Measurements from ENCODE around the gene SCP2D1.
A peak's percentile ranks its signal among the peaks of the same experiment; 100 is the strongest.
"Not testable (repeated sequence)": the region's sequence is repeated elsewhere in the genome, so short reads cannot be mapped to it uniquely, and the experiment has no call there.

SCP2D1 gene

GRCh38 chr20:18813483-18813882 lies at the start of gene SCP2D1:
SCP2D1 (plus strand) TSS chr20:18813783; CDS start chr20:18813816, 33 bp downstream.
- no peak for DNase-seq (ENCODE audit: low read depth)

- DNase-seq (ENCODE audit: low read depth) = no peak
Observed at GRCh38 chr20:18767676-18768075, 45.9 kb upstream of the SCP2D1 start.

DNA sequence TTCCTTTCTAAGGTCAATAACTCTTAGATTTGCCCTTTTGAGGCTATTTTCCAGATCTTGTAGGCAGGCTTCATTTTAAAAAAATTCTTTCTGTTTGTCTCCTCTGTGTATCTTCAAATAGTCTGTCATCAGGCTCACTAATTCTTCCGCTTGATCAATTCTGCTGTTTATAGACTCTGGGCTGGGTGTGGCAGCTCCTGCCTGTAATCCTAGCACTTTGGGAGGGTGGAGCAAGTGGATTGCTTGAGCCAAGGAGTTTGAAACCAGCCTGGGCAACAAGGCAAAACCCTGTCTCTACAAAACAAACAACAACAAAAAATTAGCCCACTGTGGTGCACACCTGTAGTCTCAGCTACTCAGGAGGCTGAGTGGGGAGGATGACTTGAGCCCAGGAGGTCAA lies 40.0 kb upstream of the SCP2D1 start:
- no peak for DNase-seq (ENCODE audit: low read depth)

GRCh38 chr20:18774207-18774606 lies 39.4 kb upstream of the SCP2D1 start:
- DNase-seq (ENCODE audit: low read depth) = no peak

GRCh38 chr20:18775633-18776032 lies 38.0 kb upstream of the SCP2D1 start:
- DNase-seq (ENCODE audit: low read depth) = no peak

GRCh38 chr20:18778690-18779392 lies 34.7 kb upstream of the SCP2D1 start:
- no peak for DNase-seq (ENCODE audit: low read depth)

- no peak for DNase-seq (ENCODE audit: low read depth)
Observed at GRCh38 chr20:18780385-18781130, 33.0 kb upstream of the SCP2D1 start.

GRCh38 chr20:18781509-18781908 lies 32.1 kb upstream of the SCP2D1 start:
- DNase-seq (ENCODE audit: low read depth) = no peak

DNA sequence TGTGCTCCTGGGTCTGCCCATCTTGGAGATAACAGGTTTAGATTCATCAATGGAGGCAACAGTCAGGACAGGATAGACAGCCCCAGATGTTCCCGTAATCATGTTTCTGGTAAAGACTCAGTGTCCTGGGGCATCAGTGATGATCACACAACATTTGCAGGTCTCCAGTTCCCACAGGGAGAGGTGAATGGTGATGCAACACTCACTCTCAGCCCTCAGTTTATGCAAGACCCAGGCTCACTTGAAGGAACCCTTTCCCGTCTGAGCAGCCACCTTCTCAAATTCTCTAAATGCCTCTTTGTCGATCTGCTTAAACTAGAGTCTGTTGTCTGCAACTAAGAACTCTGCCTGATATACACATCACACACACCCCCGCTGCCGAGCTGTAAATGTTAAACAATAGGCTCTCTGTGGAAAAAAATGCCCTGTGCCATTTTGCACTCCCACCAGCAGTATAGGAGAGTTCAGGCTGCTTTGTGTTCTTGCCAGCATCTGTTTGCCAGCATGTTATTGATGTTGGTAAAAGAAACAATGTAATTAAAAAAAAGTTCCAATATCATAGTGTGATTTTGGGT lies 30.1 kb upstream of the SCP2D1 start:
- DNase-seq (ENCODE audit: low read depth) = no peak

- DNase-seq (ENCODE audit: low read depth) = not testable (repeated sequence)
Observed at GRCh38 chr20:18787046-18787445, 26.5 kb upstream of the SCP2D1 start.

GRCh38 chr20:18788021-18788420 lies 25.6 kb upstream of the SCP2D1 start:
- no peak for DNase-seq (ENCODE audit: low read depth)

GRCh38 chr20:18790787-18791186 lies 22.8 kb upstream of the SCP2D1 start:
- no peak for DNase-seq (ENCODE audit: low read depth)

- DNase-seq (ENCODE audit: low read depth) = peak; percentile 83
Observed at GRCh38 chr20:18793625-18794427, 19.8 kb upstream of the SCP2D1 start.

DNA sequence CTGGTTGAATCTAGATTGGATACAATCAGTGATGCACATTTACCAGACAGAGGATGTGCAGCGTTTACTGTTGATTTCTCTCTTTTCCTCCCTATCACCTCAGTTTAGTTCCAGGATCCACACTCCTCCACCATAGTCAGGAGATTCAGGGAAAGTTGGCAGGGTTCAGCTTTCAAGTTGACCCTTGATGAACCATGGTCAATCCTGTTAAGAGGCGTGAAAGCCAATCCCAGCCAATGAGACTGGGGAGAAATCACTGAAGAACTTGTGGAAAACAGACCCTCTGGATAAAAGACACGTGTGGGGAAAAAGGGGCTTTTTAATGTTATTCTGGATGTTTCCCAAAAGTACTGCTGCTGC lies 19.2 kb upstream of the SCP2D1 start:
- no peak for DNase-seq (ENCODE audit: low read depth)

DNA sequence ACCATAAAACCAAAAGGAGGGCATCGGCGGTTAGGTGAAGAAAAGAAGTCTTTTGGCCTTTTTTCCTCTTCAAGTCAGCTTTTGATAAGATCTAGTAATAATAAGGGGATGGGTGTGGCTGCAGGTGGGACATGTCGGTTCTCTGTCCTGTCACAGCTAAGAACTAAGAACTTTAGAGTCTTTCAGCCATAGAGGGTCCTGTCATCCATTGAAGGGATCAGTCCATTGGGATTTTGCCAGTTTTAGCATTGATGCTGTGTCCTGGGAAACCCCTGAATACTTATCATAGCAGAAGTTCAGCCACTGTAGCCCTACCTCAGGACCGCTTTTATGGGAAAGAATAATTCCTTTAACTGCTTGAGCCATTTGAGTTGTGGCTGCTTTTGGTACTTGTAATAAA lies 18.2 kb upstream of the SCP2D1 start:
- DNase-seq (ENCODE audit: low read depth) = no peak

DNA sequence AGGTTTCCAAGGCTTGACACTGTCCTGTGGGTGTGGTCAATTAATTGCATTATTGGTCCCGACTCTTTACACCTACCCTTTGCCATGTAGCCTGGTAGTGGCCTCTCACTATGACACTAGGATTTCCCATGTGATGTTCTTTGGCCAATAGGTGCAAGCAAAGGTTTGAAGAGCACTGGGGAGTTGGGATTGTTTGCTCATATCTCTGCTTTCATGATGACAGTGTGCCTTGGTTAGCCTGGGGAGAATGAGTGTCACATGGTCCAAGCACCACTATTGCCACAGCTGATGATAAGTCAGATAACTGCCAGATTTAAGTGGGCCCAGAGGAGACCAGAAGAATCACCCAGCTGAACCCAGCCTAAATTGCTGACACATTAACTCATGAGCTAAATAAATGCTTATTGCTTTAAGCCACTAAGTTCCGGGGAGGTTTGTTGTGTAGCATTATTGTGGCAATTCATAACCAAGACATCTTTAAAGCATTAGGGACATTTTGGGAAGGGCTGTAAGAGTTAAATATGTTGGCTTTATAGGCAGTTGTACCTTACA lies 17.2 kb upstream of the SCP2D1 start:
- no peak for DNase-seq (ENCODE audit: low read depth)

DNA sequence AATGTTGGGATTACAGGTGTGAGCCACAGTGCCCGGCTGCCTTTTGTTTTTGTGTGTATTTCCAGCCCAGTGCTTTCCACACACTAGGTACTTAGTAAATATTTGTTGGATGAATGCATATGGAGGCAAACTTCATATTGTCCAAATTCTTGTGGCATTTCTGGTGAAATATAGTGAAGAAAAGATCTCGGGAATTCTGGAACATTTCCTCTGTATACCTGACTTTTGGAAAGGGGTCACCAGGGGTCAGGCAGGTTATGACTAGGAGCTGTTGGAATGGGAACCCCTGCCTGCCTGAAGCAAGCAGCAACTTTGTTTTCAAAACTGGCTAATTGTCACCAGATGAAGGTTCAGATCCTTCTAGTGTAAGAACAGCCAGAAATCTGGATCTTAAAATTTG lies 12.1 kb upstream of the SCP2D1 start:
- no peak for DNase-seq (ENCODE audit: low read depth)

GRCh38 chr20:18802012-18802634 lies 11.5 kb upstream of the SCP2D1 start:
- DNase-seq (ENCODE audit: low read depth) = no peak

DNA sequence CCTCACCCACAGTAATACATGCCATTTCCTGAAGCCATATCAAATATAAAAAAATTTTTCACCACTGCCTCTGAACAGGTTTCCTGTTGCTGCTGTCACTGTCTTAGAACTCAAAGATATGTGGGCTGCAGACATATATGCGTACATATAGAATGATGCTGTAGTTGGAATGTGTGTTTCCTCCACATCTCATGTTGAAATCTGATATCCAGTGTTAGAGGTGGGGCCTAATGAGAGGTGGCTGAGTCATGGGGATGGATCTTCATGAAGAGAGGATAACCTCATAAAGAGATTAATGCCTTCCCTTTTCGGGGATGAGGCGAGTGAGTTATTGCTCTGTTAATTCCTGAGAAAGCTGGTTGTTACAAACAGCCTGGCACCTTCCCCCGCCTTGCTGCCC lies 7.7 kb upstream of the SCP2D1 start:
- no peak for DNase-seq (ENCODE audit: low read depth)

GRCh38 chr20:18808712-18809111 lies 4.9 kb upstream of the SCP2D1 start:
- DNase-seq (ENCODE audit: low read depth) = no peak

DNA sequence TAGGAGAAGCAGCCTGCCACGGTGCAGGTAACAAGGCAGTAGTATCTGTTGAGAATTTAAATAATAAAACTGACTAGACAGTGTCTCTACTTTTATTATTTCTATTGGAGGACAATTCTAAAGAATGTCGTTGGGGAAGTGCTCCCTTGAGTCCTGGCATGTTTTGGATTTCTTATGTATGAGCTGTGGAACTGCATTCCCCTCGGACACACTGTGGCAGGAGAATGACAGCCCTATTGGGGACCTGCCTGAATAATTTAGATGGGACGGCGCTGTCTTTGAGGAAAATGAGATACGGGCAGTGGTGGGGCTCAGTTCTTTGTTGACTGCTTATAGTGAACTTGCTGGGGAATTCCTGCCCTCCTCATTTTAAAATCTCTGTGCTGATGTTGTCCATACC lies 2.4 kb upstream of the SCP2D1 start:
- DNase-seq (ENCODE audit: low read depth) = no peak

DNA sequence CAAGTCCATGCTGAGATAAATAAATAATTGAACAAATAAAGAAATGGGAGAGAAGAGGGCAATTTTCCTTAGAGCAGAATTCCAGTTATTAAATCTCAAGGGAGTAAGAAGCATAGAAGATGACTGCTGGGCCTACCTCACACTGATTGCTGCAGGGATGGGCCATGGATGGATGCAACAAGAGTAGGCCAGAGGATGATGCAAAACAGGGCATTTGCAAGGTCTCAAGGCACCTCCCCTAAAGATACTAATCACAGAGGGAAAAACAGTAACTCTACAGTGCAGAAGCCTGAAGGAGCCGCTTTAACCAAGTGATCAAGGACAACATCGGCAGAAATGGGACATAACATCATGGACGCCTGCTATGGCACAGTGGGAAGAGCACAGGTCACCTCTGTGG lies 1.7 kb upstream of the SCP2D1 start:
- no peak for DNase-seq (ENCODE audit: low read depth)
